Endothelial cell (in vitro differentiated cells): ENCODE data around the gene SPON1. TPM values are rescaled to one million over a fixed set of nuclear protein-coding genes. Genes with fewer than 3 reads are reported as not detected.

Experiments used
- DNase-seq: peaks from one replicate; pipeline ENCODE4 v3.0.0; 2021; ENCODE audit warnings: low spot score
- H3K27ac Mint-ChIP-seq: one replicate; pipeline ENCODE4 v1.8.0; 2021; ENCODE audit warnings: mixed read lengths, inconsistent platforms; ENCODE audit not compliant: unreplicated experiment
- H3K27me3 Mint-ChIP-seq: one replicate; pipeline ENCODE4 v1.8.0; 2021; ENCODE audit warnings: mild to moderate bottlenecking, moderate library complexity, mixed read lengths, inconsistent platforms; ENCODE audit not compliant: unreplicated experiment
- H3K36me3 Mint-ChIP-seq: one replicate; pipeline ENCODE4 v1.8.0; 2021; ENCODE audit warnings: mild to moderate bottlenecking, low read depth, mixed read lengths, inconsistent platforms; ENCODE audit not compliant: unreplicated experiment
- H3K4me1 Mint-ChIP-seq: one replicate; pipeline ENCODE4 v1.8.0; 2021; ENCODE audit warnings: mild to moderate bottlenecking, mixed read lengths, inconsistent platforms; ENCODE audit not compliant: unreplicated experiment
- H3K4me3 Mint-ChIP-seq: one replicate; pipeline ENCODE4 v1.8.0; 2021; ENCODE audit warnings: mild to moderate bottlenecking, mixed read lengths, inconsistent platforms; ENCODE audit not compliant: unreplicated experiment
- H3K9me3 Mint-ChIP-seq: one replicate; pipeline ENCODE4 v1.8.0; 2021; ENCODE audit warnings: mixed read lengths, inconsistent platforms; ENCODE audit not compliant: unreplicated experiment
- total RNA-seq: library from RNA; stranded (reverse); fragmentation: NEBNext Ultra II Directional; extraction: Animal tissue kit (Norgen Biotek cat#: 25700); gene quantifications from one replicate; pipeline ENCODE4 v1.2.1, GENCODE V29; 2021; ENCODE audit not compliant: unreplicated experiment
- TF ChIP-seq, protein P1 (sequence below): fragments of 200-600 bp; sonication (generic); IDR thresholded peaks from one replicate; pipeline ENCODE4 v1.5.0; 2021; ENCODE audit warnings: antibody characterized with exemption; ENCODE audit not compliant: unreplicated experiment

The SPON1 gene
- total RNA-seq, 1 donor from 2014 or later = 120 TPM

- Mint-ChIP-seq H3K4me3 (no peak overlapping the region), H3K9me3 (no peaks in the 10 kb centered on the region), H3K27ac (no peak overlapping the region), H3K36me3 (no peaks in the 10 kb centered on the region), H3K27me3 (peaks cover under 1% of the 10 kb centered on the region), H3K4me1 (no peaks in the 10 kb centered on the region)
- no peak for DNase-seq
- TF ChIP-seq, protein P1, sequence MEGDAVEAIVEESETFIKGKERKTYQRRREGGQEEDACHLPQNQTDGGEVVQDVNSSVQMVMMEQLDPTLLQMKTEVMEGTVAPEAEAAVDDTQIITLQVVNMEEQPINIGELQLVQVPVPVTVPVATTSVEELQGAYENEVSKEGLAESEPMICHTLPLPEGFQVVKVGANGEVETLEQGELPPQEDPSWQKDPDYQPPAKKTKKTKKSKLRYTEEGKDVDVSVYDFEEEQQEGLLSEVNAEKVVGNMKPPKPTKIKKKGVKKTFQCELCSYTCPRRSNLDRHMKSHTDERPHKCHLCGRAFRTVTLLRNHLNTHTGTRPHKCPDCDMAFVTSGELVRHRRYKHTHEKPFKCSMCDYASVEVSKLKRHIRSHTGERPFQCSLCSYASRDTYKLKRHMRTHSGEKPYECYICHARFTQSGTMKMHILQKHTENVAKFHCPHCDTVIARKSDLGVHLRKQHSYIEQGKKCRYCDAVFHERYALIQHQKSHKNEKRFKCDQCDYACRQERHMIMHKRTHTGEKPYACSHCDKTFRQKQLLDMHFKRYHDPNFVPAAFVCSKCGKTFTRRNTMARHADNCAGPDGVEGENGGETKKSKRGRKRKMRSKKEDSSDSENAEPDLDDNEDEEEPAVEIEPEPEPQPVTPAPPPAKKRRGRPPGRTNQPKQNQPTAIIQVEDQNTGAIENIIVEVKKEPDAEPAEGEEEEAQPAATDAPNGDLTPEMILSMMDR = no peak
Measured at GRCh38 chr11:14212986-14213385, 250.5 kb downstream of the SPON1 start.

GRCh38 chr11:14218728-14219127 lies 256.2 kb downstream of the SPON1 start:
- Mint-ChIP-seq H3K9me3 (no peaks in the 10 kb centered on the region), H3K4me1 (peaks cover 2% of the 10 kb centered on the region), H3K36me3 (peaks cover 7% of the 10 kb centered on the region), H3K27ac (no peak overlapping the region), H3K27me3 (peaks cover 8% of the 10 kb centered on the region), H3K4me3 (no peak overlapping the region)
- DNase-seq = no peak
- TF ChIP-seq, protein P1 = no peak

- Mint-ChIP-seq H3K27me3 (peaks cover 5% of the 10 kb centered on the region), H3K9me3 (no peaks in the 10 kb centered on the region), H3K36me3 (peaks cover 24% of the 10 kb centered on the region), H3K4me3 (peak overlapping the region; percentile 24), H3K4me1 (peaks cover 17% of the 10 kb centered on the region), H3K27ac (no peak overlapping the region)
- TF ChIP-seq, protein P1 = no peak
- no peak for DNase-seq
Measured at GRCh38 chr11:14223636-14224288, 261.2 kb downstream of the SPON1 start.

GRCh38 chr11:14224395-14224794 lies 261.9 kb downstream of the SPON1 start:
- peaks cover 5% of the 10 kb centered on the region for H3K27me3 Mint-ChIP-seq
- no peak overlapping the region for H3K27ac Mint-ChIP-seq

GRCh38 chr11:14225666-14226065 lies 263.1 kb downstream of the SPON1 start:
- no peak overlapping the region for H3K27ac Mint-ChIP-seq
- TF ChIP-seq, protein P1 = no peak
- no peak for DNase-seq
- H3K27me3 Mint-ChIP-seq = peaks cover 6% of the 10 kb centered on the region
- peaks cover 33% of the 10 kb centered on the region for H3K36me3 Mint-ChIP-seq
- no peaks in the 10 kb centered on the region for H3K9me3 Mint-ChIP-seq
- peaks cover 35% of the 10 kb centered on the region for H3K4me1 Mint-ChIP-seq
- no peak overlapping the region for H3K4me3 Mint-ChIP-seq

More at GRCh38 chr11:14224395-14224794, 261.9 kb downstream of the SPON1 start:
- Mint-ChIP-seq H3K36me3 (peaks cover 30% of the 10 kb centered on the region), H3K4me3 (no peak overlapping the region), H3K9me3 (no peaks in the 10 kb centered on the region), H3K4me1 (peaks cover 23% of the 10 kb centered on the region)
- TF ChIP-seq, protein P1 = no peak
- DNase-seq = no peak
